GM12891 (cell line): Measurements from ENCODE around the gene CTDP1.
"Not testable (repeated sequence)": the region's sequence is repeated elsewhere in the genome, so short reads cannot be mapped to it uniquely, and the experiment has no call there.

Experiments
- DNase-seq: peaks from one replicate; pipeline ENCODE4 v3.0.0; 2011; ENCODE audit warnings: low spot score; ENCODE audit not compliant: insufficient read length
- FAIRE-seq: peaks from 2 replicates; lab custom pipeline; 2011; peaks lifted over from hg19 to GRCh38; lab: Jason Lieb, UNC
- PAX5 ChIP-seq: IDR thresholded peaks from 2 replicates; pipeline ENCODE4 v1.6.1; 2011; ENCODE audit warnings: low read length, moderate library complexity, mild to moderate bottlenecking; ENCODE audit not compliant: insufficient read depth, severe bottlenecking
- POLR2A ChIP-seq: IDR thresholded peaks from 2 replicates; pipeline ENCODE4 v1.6.1; 2011; ENCODE audit warnings: low read depth, low read length, control low read depth
- POLR2AphosphoS5 ChIP-seq: IDR thresholded peaks from 2 replicates; pipeline ENCODE4 v1.6.1; 2011; ENCODE audit warnings: low read depth, low read length, control low read depth
- POU2F2 ChIP-seq: IDR thresholded peaks from 2 replicates; pipeline ENCODE4 v1.6.1; 2011; ENCODE audit warnings: low read depth, mild to moderate bottlenecking, control low read depth, low read length, moderate library complexity
- SPI1 ChIP-seq: IDR thresholded peaks from 2 replicates; pipeline ENCODE4 v1.6.1; 2011; ENCODE audit warnings: low read depth, low read length, control low read depth
- TAF1 ChIP-seq: IDR thresholded peaks from 2 replicates; pipeline ENCODE4 v1.6.1; 2011; ENCODE audit warnings: low read depth, low read length, control low read depth

CTDP1 gene

DNA sequence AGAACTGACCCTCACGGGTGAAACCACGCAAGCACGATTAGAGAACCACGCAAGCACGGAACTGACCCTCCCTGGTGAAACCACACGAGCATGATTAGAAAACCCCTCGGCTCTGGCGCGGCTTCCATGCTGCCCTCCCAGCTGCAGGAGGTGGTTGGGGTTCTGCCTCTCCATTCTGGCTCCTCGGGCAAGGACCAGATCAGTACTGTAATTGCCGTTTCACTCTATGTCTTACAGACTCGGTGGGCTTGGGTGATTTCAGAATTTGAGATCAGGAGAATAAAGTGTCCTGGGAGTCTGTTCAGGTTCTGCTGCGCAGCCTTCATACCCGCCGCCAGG, 59.8 kb downstream of the CTDP1 start:
- FAIRE-seq: no peak
- no peak for DNase-seq
- TF ChIP-seq TAF1: no peak
- TF ChIP-seq POLR2A: no peak
- no peak for TF ChIP-seq PAX5
- TF ChIP-seq SPI1: no peak
- TF ChIP-seq POU2F2: no peak
- TF ChIP-seq POLR2AphosphoS5: no peak

DNA sequence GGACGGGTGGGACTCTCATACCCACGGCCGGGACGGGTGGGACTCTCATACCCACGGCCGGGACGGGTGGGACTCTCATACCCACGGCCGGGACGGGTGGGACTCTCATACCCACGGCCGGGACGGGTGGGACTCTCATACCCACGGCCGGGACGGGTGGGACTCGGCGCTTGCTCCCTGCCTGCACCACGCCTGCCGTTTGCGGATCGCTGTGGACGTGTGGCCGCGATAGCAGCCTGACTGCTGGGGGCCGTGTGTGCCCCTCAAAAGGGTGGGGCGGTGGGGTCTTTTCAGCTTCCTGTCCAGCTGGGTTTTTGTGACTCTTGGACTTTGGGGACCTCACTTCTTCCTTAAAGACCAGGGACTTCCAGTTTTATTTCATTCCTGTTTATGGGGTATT, 60.4 kb downstream of the CTDP1 start:
- DNase-seq, FAIRE-seq: not testable (repeated sequence)

DNA sequence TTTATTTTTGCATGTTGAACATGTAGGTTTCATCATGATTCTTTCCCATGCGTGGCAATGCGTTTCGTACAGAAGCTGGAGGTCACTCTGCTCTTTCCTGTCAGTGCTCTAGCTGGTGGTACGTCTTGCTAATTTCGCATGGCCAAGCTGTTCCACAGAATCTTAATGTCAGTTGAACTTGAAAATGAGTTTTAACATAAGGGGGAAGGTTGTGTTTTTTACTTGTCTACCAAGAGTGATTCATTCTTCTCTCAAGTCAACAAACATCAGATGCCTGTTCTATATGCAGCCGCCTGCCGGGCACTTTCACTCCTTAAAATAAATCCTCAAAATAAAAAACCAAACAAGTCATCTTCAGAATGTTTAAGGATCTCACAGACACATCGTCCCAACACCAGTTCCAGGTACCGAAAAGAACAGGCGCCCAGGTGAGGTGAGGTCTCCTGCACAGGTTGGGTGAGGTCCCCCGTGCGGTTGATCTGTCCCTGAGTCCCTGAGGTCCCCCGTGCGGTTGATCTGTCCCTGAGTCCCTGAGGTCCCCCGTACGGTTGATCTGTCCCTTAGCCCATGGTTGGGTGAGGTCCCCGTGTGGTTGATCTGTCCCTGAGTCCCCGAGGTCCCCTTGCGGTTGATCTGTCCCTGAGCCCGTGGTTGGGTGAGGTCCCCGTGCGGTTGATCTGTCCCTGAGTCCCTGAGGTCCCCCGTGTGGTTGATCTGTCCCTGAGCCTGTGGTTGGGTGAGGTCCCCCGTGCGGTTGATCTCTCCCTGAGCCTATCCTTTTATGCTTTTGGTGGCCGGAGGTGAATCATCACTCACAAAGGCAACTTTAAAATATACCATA, 61.1 kb downstream of the CTDP1 start:
- DNase-seq (no peak), FAIRE-seq (no peak)
- no peak for TF ChIP-seq SPI1
- TF ChIP-seq POU2F2: no peak

DNA sequence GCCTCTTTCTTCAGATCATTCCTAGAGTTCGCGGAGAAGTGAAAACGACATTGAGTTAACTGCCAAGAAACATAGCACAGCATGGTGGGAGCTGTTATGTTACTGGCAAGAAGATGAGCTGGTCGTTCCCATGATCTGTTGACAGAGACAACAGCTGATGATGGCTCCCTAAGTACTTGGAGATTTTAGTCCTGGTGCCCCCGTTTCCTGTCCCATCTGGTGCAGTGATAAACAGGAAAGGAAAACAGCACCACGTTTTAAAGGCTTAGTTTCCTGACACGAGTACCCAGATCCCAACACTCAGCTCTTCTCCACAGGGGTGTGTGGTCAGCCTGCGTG, 61.7 kb downstream of the CTDP1 start:
- TF ChIP-seq POLR2A (no peak), POU2F2 (no peak), POLR2AphosphoS5 (no peak), TAF1 (no peak), SPI1 (no peak), PAX5 (no peak)
- FAIRE-seq: no peak
- DNase-seq: no peak

DNA sequence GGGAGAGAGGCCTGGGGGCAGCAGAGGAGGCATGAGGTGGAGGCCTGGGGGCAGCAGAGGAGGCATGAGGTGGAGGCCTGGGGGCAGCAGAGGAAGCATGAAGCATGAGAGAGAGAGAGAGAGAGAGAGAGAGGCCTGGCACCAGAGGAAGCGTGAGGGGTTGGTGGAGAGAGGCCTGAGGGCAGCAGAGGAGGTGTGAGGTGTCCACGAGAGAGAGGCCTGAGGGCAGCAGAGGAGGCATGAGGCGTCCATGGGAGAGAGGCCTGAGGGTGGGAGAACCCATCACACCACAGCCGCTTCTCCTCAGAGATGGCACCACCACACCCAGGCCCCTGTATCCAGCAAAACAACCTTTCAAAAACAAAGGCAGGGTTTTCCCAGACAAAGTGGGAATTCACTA, 62.5 kb downstream of the CTDP1 start:
- TF ChIP-seq POLR2AphosphoS5 (no peak), PAX5 (no peak), POU2F2 (no peak), POLR2A (no peak), TAF1 (no peak), SPI1 (no peak)
- FAIRE-seq (no peak), DNase-seq (no peak)

DNA sequence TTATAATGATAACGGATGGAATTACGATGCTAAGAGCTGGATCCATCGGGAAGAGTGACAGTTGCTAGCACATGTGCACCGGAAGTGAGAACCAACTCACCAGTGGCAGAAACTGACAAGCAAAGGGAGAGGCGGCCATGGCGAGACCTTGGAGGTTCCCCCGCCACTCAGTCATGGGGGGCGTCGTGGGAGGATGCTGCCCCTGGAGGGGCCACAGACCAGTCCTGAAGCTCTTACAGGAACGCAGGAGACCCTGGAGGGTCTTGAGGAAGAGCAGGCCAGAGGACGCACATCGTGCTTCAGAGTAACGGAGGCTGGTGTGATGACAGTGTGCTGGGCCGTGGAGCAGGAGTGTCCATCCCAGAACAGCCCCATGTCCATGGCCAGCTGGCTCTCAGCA, 65.0 kb downstream of the CTDP1 start:
- DNase-seq (no peak), FAIRE-seq (no peak)
- TF ChIP-seq POLR2A (no peak), POU2F2 (no peak), SPI1 (no peak), POLR2AphosphoS5 (no peak)

DNA sequence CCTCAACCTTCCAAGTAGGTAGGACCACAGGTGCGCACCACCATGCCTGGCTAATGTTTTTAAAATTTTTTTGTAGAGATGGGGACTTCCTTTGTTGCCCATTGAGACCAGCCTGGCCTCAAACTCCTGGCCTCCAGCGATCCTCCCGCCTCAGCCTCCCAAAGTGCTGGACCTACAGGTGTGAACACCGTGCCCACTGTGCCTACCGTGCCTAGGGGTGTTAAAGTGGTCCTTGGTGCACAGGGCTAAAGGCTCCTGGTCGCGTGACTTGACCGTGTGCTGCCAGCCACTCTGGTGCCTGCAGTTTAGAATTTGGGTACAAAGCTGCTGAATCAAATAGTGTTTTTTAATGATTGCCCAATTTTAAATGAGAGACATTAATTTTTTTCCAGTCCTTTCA, 67.1 kb downstream of the CTDP1 start:
- DNase-seq: no peak
- no peak for FAIRE-seq
- TF ChIP-seq POLR2AphosphoS5: no peak
- TF ChIP-seq TAF1: no peak
- TF ChIP-seq SPI1: no peak
- TF ChIP-seq PAX5: no peak
- no peak for TF ChIP-seq POU2F2
- TF ChIP-seq POLR2A: no peak

DNA sequence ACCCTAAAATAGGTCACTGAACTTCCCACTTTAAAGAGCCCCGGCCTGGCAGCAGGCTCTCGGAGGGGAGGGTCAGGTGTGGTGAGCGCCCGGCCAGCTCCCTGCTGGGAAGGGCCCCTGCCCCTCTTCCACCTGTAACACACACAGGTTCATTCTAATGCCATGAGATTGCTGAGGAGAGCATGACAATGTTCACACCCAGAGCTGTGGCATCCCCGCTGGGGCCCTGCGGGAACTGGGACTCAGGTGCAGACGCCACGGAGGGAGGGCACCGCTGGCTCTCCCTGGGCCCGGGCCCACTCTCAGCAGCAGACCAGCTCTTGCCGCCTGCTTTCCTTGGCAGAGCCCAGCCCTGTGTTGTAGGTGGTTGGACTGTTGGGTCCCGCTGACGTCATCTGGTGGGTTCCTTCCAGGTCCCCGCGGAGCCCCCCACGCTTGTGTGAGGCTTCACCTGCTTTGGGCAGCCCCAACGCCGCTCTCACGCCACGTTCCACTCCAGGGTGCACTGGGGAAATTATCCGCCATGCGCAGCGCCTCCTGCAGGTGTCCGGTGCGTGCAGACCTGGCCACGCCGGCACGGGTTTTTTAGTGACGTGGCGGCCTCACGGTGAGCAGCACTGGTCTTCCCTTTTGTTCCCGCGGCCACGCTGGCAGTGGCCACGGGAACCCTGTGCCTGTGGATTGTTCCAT, 67.7 kb downstream of the CTDP1 start:
- no peak for DNase-seq
- no peak for FAIRE-seq

DNA sequence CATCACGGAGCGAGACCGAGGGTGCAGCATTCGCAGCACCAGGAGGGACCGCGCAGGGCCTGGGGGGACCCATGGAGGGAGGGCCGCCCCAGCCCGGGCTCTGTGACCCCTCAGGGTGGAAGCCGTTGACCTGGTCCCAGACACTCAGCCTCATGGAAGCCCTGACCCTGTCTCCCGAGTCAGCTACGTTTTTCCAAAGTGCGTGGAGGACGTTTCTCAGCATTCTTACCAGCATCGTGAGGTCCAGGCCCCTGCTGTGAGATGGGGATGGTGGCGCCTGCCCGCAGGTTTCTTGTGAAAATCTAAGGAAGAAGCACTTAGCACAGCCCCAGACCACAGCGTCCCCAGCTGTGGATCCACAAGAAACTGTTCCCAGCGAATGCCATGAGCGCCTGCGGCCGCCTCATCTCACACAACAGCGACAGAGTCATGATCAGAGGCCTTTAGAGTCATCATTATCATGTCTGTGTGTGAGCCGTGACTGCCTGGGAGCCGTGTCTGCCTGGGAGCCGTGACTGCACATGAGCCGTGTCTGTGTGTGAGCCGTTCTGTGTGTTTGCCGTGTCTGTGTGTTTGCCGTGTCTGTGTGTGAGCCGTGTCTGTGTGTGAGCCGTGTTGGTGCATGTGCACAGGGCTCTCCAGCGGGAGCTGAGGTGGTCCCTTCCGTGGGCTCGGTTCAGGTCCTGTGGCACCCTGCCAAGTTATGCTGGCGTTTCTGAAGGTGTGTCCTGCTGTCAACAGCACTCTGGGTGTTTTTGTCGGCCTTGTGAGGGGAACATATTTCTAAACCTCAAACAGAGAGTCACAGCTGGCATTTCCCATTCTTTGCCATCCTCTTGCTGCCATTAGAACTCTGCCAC, 68.9 kb downstream of the CTDP1 start:
- FAIRE-seq (no peak), DNase-seq (no peak)
- no peak for TF ChIP-seq POU2F2
- no peak for TF ChIP-seq POLR2A
- no peak for TF ChIP-seq POLR2AphosphoS5
- TF ChIP-seq PAX5: no peak
- TF ChIP-seq TAF1: no peak
- TF ChIP-seq SPI1: no peak

More for the DNA sequence above, 67.7 kb downstream of the CTDP1 start:
- TF ChIP-seq POLR2A (no peak), TAF1 (no peak), POLR2AphosphoS5 (no peak), PAX5 (no peak), SPI1 (no peak), POU2F2 (no peak)

DNA sequence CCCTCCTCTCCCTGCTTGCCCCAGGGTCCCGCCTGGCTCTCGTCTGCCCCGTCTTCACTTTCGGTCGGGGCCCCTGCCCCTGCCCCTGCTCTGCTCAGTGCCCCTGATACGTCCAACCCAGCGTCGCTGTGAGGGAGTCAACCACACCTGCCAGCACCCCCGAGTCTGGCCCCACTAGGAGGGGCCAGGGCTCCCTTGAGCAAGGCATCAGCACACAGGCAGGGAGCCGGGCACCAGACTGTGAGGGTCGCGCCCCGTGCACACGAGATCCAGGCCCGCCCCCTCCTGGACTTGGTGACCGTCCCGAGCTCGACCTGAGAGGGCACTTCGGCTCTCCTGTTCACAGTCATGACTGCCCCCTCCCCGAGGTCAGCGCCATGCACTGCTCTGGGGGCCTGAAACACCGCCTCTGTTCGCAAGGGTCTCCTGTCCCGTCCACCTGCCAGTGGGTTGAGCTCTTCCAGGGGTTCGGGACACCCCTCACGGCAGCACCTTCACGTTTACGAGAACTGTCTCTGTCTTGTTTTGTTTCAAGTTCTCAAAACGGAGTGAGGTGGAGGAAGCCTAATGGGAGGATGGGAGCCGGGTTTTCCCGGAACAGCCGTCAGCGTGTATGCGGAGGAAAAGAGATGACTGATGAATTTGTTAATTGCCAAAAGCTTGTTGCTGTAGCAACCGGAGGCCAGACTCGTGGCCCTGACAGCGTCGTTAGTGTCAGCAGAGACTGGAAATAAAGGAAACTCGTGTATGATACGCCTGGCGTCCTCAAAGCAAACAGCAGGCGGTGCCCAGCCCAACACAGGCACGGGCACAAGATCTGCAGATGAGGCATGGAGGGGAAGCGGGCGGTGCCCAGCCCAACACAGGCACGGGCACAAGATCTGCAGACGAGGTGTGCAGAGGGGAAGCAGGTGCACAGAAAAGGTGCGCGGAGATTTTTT, 69.9 kb downstream of the CTDP1 start:
- DNase-seq (no peak), FAIRE-seq (no peak)
- no peak for TF ChIP-seq POU2F2
- TF ChIP-seq SPI1: no peak
- TF ChIP-seq POLR2A: no peak
- no peak for TF ChIP-seq POLR2AphosphoS5
- no peak for TF ChIP-seq PAX5
- TF ChIP-seq TAF1: no peak
